ENCODE results near the gene MEX3D. TPM values are rescaled to one million over a fixed set of nuclear protein-coding genes. Genes with fewer than 3 reads are reported as not detected.
"Not testable (repeated sequence)": the region's sequence is repeated elsewhere in the genome, so short reads cannot be mapped to it uniquely, and the experiment has no call there.

MEX3D gene
- total RNA-seq, 1 experiment from 2014 or later = 70.4 TPM

DNA sequence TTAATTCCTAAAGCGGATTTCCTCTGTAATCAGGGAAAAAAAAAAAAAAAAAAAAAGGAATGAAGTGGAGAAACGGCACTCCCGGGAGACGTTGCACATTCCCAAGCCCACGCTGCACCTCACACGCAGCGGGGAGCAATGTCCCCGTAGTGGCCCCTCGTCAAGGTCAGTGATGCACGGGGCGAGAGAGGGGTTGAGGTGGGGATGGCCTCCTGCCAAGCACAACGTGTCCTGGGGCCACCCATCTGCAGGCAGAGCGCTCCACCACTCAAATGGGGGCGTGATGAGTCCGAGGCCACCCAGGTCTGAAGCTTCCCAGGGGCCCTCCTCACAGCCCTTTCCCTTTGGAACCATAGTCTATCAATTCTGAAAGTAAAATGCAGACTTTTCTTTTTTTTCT lies 29.1 kb downstream of the MEX3D start:
- H3K18ac ChIP-seq (ENCODE audit: insufficient read length, low read depth, low read length) = no peak overlapping the region
- no peak overlapping the region for H3K9ac ChIP-seq (ENCODE audit: extremely low read depth, insufficient read length, low read length)
- no peak overlapping the region; the same call in 1 of the 2 replicates for H3K14ac ChIP-seq (ENCODE audit: insufficient read depth, low read length)
- no peak overlapping the region for H2AK5ac ChIP-seq (ENCODE audit: insufficient read length, low read length)
- H3K4ac ChIP-seq (ENCODE audit: low read depth, low read length) = no peak overlapping the region
- H3K79me2 ChIP-seq (ENCODE audit: insufficient read depth, low read length) = no peaks in the 10 kb centered on the region
- no peaks in the 10 kb centered on the region for H3K4me1 ChIP-seq (ENCODE audit: insufficient read depth, low read length)
- no peak overlapping the region for H2BK5ac ChIP-seq (ENCODE audit: insufficient read length, low read length)
- no peaks in the 10 kb centered on the region for H3K9me3 Mint-ChIP-seq
- H3K4me1 Mint-ChIP-seq = peaks cover 4 to 5% of the 10 kb centered on the region in 2 experiments
- no peak overlapping the region for H4K91ac ChIP-seq (ENCODE audit: insufficient read length, low read depth, low read length)
- H2BK20ac ChIP-seq (ENCODE audit: low read depth, low read length, poor library complexity, severe bottlenecking) = no peak overlapping the region
- H2BK12ac ChIP-seq (ENCODE audit: insufficient read length, low read depth, low read length) = no peak overlapping the region
- no peak overlapping the region for H3K27ac Mint-ChIP-seq
- no peak overlapping the region for H3K56ac ChIP-seq (ENCODE audit: insufficient read length, low read depth, low read length)
- no peaks in the 10 kb centered on the region for H4K20me1 ChIP-seq (ENCODE audit: control insufficient read depth, insufficient read depth, insufficient read length)
- H3K27me3 Mint-ChIP-seq (ENCODE audit: low read depth) = peaks cover 51% of the 10 kb centered on the region
- H4K8ac ChIP-seq (replicated peaks; ENCODE audit: insufficient read length, low read depth, low read length) = no peak overlapping the region
- no peak overlapping the region for H4K5ac ChIP-seq (ENCODE audit: insufficient read length, low read depth, low read length)
- H3K4me3 Mint-ChIP-seq = no peak overlapping the region
- H2BK120ac ChIP-seq (ENCODE audit: low read depth, low read length, poor library complexity, severe bottlenecking) = no peak overlapping the region
- no peaks in the 10 kb centered on the region for H3K23me2 ChIP-seq (ENCODE audit: insufficient read length, low read depth, low read length, poor library complexity, severe bottlenecking)
- H3K79me1 ChIP-seq (ENCODE audit: insufficient read depth, low read depth, low read length, poor library complexity, severe bottlenecking) = no peaks in the 10 kb centered on the region
- H2AFZ ChIP-seq (ENCODE audit: low read length) = no peak overlapping the region
- no peaks in the 10 kb centered on the region for H3K36me3 Mint-ChIP-seq (ENCODE audit: insufficient read depth in 1 of 3, low read depth in 3 of 3)
- no peak overlapping the region for H2BK15ac ChIP-seq (ENCODE audit: low read depth, low read length)
- H3K4me2 ChIP-seq (ENCODE audit: insufficient read depth, insufficient read length, low read length) = no peak overlapping the region
- H3T11ph ChIP-seq (ENCODE audit: low read length) = no peak overlapping the region
- TF ChIP-seq, protein P1, sequence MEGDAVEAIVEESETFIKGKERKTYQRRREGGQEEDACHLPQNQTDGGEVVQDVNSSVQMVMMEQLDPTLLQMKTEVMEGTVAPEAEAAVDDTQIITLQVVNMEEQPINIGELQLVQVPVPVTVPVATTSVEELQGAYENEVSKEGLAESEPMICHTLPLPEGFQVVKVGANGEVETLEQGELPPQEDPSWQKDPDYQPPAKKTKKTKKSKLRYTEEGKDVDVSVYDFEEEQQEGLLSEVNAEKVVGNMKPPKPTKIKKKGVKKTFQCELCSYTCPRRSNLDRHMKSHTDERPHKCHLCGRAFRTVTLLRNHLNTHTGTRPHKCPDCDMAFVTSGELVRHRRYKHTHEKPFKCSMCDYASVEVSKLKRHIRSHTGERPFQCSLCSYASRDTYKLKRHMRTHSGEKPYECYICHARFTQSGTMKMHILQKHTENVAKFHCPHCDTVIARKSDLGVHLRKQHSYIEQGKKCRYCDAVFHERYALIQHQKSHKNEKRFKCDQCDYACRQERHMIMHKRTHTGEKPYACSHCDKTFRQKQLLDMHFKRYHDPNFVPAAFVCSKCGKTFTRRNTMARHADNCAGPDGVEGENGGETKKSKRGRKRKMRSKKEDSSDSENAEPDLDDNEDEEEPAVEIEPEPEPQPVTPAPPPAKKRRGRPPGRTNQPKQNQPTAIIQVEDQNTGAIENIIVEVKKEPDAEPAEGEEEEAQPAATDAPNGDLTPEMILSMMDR (conservative IDR thresholded peaks at IDR 0.05) = no peak
- H3K27ac ChIP-seq (ENCODE audit: insufficient read length, low read depth, low read length) = no peak overlapping the region
- WGBS (ENCODE audit: extremely low coverage, insufficient read length, low lambda C conversion rate) = no CpG with 5 or more reads among the region's 15 CpGs
- DNase-seq = no peak
- no peaks in the 10 kb centered on the region for H3K27me3 ChIP-seq (ENCODE audit: insufficient read depth, low read length)
- H3K9me3 ChIP-seq (ENCODE audit: control insufficient read depth, low read depth, low read length) = no peaks in the 10 kb centered on the region
- no peak overlapping the region for H3K23ac ChIP-seq (ENCODE audit: insufficient read length, low read depth, low read length)

DNA sequence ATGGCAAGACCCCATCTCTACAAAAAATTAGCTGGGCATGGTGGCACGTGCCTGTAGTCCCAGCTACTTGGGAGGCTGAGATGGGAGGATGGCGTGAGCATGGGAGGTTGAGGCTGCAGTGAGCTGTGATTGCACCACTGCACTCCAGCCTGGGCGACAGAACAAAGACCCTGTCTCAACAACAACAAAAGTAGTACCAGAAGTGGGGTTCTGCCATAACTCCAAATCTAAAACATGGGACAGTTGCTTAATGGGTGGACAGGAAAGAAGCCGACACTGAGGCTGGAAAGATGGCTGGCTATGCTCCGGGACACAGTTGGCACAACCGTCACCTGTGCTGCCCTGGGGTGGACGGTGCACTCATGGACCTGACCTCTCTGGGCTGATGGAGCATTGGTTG lies 32.4 kb downstream of the MEX3D start:
- H4K8ac ChIP-seq (replicated peaks; ENCODE audit: insufficient read length, low read depth, low read length); H3K27ac ChIP-seq (ENCODE audit: insufficient read length, low read depth, low read length); H2AFZ ChIP-seq (ENCODE audit: low read length); H2BK120ac ChIP-seq (ENCODE audit: low read depth, low read length, poor library complexity, severe bottlenecking); H3K14ac ChIP-seq (ENCODE audit: insufficient read depth, low read length); H2BK20ac ChIP-seq (ENCODE audit: low read depth, low read length, poor library complexity, severe bottlenecking); H3K4me1 Mint-ChIP-seq; H3K79me2 ChIP-seq (ENCODE audit: insufficient read depth, low read length); H3K9ac ChIP-seq (ENCODE audit: extremely low read depth, insufficient read length, low read length); H3K4me2 ChIP-seq (ENCODE audit: insufficient read depth, insufficient read length, low read length); H3K4ac ChIP-seq (ENCODE audit: low read depth, low read length); H3K18ac ChIP-seq (ENCODE audit: insufficient read length, low read depth, low read length); H3T11ph ChIP-seq (ENCODE audit: low read length); H3K9me3 ChIP-seq (ENCODE audit: control insufficient read depth, low read depth, low read length); H2AK5ac ChIP-seq (ENCODE audit: insufficient read length, low read length); H3K4me3 Mint-ChIP-seq; H3K23me2 ChIP-seq (ENCODE audit: insufficient read length, low read depth, low read length, poor library complexity, severe bottlenecking); H4K20me1 ChIP-seq (ENCODE audit: control insufficient read depth, insufficient read depth, insufficient read length); H3K23ac ChIP-seq (ENCODE audit: insufficient read length, low read depth, low read length); H2BK12ac ChIP-seq (ENCODE audit: insufficient read length, low read depth, low read length); DNase-seq; H3K79me1 ChIP-seq (ENCODE audit: insufficient read depth, low read depth, low read length, poor library complexity, severe bottlenecking); H2BK15ac ChIP-seq (ENCODE audit: low read depth, low read length); H3K9me3 Mint-ChIP-seq; H3K56ac ChIP-seq (ENCODE audit: insufficient read length, low read depth, low read length); H4K91ac ChIP-seq (ENCODE audit: insufficient read length, low read depth, low read length); H3K4me1 ChIP-seq (ENCODE audit: insufficient read depth, low read length); H4K5ac ChIP-seq (ENCODE audit: insufficient read length, low read depth, low read length); H3K27me3 ChIP-seq (ENCODE audit: insufficient read depth, low read length); H3K27ac Mint-ChIP-seq; H2BK5ac ChIP-seq (ENCODE audit: insufficient read length, low read length); H3K36me3 Mint-ChIP-seq (ENCODE audit: insufficient read depth in 1 of 3, low read depth in 3 of 3): not testable (repeated sequence)
- H3K27me3 Mint-ChIP-seq (ENCODE audit: low read depth) = peaks cover 33% of the 10 kb centered on the region
- WGBS (ENCODE audit: extremely low coverage, insufficient read length, low lambda C conversion rate) = no CpG with 5 or more reads among the region's 7 CpGs
